Mesenchymal stem cell (in vitro differentiated cells and primary cell): ENCODE data around the gene ZNF320.

Source experiments
- DNase-seq: peaks from one replicate; pipeline ENCODE4 v3.0.0-alpha.2; 2013
- H2AFZ ChIP-seq: one replicate; pipeline ENCODE4 v1.6.1; 2013; ENCODE audit warnings: low read depth, mild to moderate bottlenecking, control low read depth, inconsistent platforms, low read length, moderate library complexity
- H2AK5ac ChIP-seq: 2 replicates; pipeline ENCODE4 v1.6.1; 2013; ENCODE audit warnings: low read length, moderate library complexity, mild to moderate bottlenecking, inconsistent platforms; ENCODE audit not compliant: severe bottlenecking
- H2BK120ac ChIP-seq: one replicate; pipeline ENCODE4 v1.6.1; 2013; ENCODE audit warnings: low read depth, mild to moderate bottlenecking, inconsistent platforms, low read length, moderate library complexity
- H2BK12ac ChIP-seq, 2 experiments: one replicate each; pipeline ENCODE4 v1.6.1; 2013; ENCODE audit warnings: inconsistent platforms in 2 of 2, low read length in 2 of 2, mild to moderate bottlenecking in 2 of 2, moderate library complexity in 2 of 2, control low read depth in 1 of 2
- H2BK15ac ChIP-seq: one replicate; pipeline ENCODE4 v1.6.1; 2013; ENCODE audit warnings: mild to moderate bottlenecking, low read depth, inconsistent platforms; ENCODE audit not compliant: poor library complexity, severe bottlenecking
- H2BK5ac ChIP-seq: 2 replicates; pipeline ENCODE4 v1.6.1; 2013; ENCODE audit warnings: low read depth, mild to moderate bottlenecking, low read length, control low read depth, inconsistent platforms; ENCODE audit not compliant: poor library complexity, severe bottlenecking
- H3K14ac ChIP-seq, 2 experiments: one replicate each; pipeline ENCODE4 v1.6.1; 2013; ENCODE audit warnings: inconsistent platforms in 2 of 2, low read length in 2 of 2, control low read depth in 1 of 2, mild to moderate bottlenecking in 1 of 2, moderate library complexity in 1 of 2
- H3K18ac ChIP-seq, 2 experiments: one replicate each; pipeline ENCODE4 v1.6.1; 2013; ENCODE audit warnings: inconsistent platforms in 2 of 2, low read length in 2 of 2, control low read depth in 1 of 2, low read depth in 1 of 2, mild to moderate bottlenecking in 1 of 2
- H3K23ac ChIP-seq, 2 experiments: one replicate each; pipeline ENCODE4 v1.6.1; 2013; ENCODE audit warnings: inconsistent platforms in 2 of 2, low read length in 2 of 2, mild to moderate bottlenecking in 2 of 2, moderate library complexity in 2 of 2, control low read depth in 1 of 2
- H3K27ac ChIP-seq: 2 replicates; pipeline ENCODE4 v1.5.1; 2013; ENCODE audit warnings: mild to moderate bottlenecking, moderate library complexity, low read length, control low read depth, inconsistent platforms; ENCODE audit not compliant: poor library complexity, severe bottlenecking
- H3K27me3 ChIP-seq, 2 experiments: 2 replicates each; pipeline versions ENCODE4 v1.6.1 to v1.7.0; 2013; ENCODE audit warnings: low read length in 2 of 2, mild to moderate bottlenecking in 2 of 2, moderate library complexity in 2 of 2, control low read depth in 1 of 2, inconsistent platforms in 1 of 2; ENCODE audit not compliant: control insufficient read depth in 1 of 2, insufficient read depth in 1 of 2
- H3K36me3 ChIP-seq, 2 experiments: 2 replicates each; pipeline versions ENCODE4 v1.6.1 to v1.7.0; 2013; ENCODE audit warnings: low read length in 2 of 2, control low read depth in 1 of 2, inconsistent platforms in 1 of 2, low read depth in 1 of 2, mild to moderate bottlenecking in 1 of 2; ENCODE audit not compliant: insufficient read depth in 2 of 2, control insufficient read depth in 1 of 2
- H3K4ac ChIP-seq, 2 experiments: one replicate each; pipeline ENCODE4 v1.6.1; 2013; ENCODE audit warnings: inconsistent platforms in 2 of 2, low read length in 2 of 2, mild to moderate bottlenecking in 2 of 2, moderate library complexity in 2 of 2, control low read depth in 1 of 2, low read depth in 1 of 2
- H3K4me1 ChIP-seq: 2 replicates; pipeline ENCODE4 v1.6.1; 2013; ENCODE audit warnings: low read depth, low read length, control low read depth; ENCODE audit not compliant: control insufficient read depth, insufficient read depth
- H3K4me2 ChIP-seq: 2 replicates; pipeline ENCODE4 v1.6.1; 2013; ENCODE audit warnings: low read length, mild to moderate bottlenecking, inconsistent platforms; ENCODE audit not compliant: poor library complexity, severe bottlenecking
- H3K4me3 ChIP-seq, 2 experiments: 2 replicates each; pipeline versions ENCODE4 v1.5.1 to v1.7.0; 2013; ENCODE audit warnings: low read length in 2 of 2, mild to moderate bottlenecking in 2 of 2, control low read depth in 1 of 2, low read depth in 1 of 2; ENCODE audit not compliant: insufficient read depth in 1 of 2
- H3K79me1 ChIP-seq: replicated peaks from 2 replicates; pipeline ENCODE4 v1.6.1; 2013; ENCODE audit warnings: mild to moderate bottlenecking, control low read depth, low read length, inconsistent platforms; ENCODE audit not compliant: poor library complexity, severe bottlenecking
- H3K9ac ChIP-seq: 2 replicates; pipeline ENCODE4 v1.7.0; 2013; ENCODE audit warnings: mild to moderate bottlenecking, low read length, moderate library complexity
- H3K9me3 ChIP-seq: 2 replicates; pipeline ENCODE4 v1.7.0; 2013; ENCODE audit warnings: mild to moderate bottlenecking, low read length; ENCODE audit not compliant: control insufficient read depth
- H4K8ac ChIP-seq: one replicate; pipeline ENCODE4 v1.6.1; 2013; ENCODE audit warnings: inconsistent platforms, mild to moderate bottlenecking, low read length, moderate library complexity
- H4K91ac ChIP-seq: one replicate; pipeline ENCODE4 v1.6.1; 2013; ENCODE audit warnings: mild to moderate bottlenecking, low read length, inconsistent platforms
- WGBS: methylation state at CpG from one replicate; pipeline ENCODE4 v1.1.7; 2013; ENCODE audit warnings: mixed read lengths; 5-methylcytosine and 5-hydroxymethylcytosine counted together

The ZNF320 gene

DNA sequence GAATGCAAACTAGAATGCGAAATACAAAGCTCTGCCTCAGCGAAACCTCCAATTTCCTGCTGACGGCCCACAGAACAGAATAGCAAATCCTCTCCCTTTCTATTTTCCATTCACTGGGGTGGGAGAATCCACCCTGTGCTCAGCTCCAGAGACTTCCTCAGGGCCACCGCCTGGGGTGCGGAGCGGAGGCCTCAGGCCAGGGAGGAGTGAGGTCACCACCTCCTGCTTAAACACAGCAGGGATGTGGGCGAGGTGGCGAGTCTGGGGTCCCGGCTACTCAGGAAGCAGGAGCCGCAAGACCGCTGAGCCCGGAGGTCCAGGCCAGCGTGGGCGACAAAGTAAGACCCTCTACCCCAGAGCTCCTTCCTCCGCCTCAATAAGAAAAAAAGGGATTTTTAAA is 666 bp upstream of the ZNF320 start:
- no peak overlapping the region for H2BK5ac ChIP-seq
- no peak overlapping the region for H2AK5ac ChIP-seq
- H3K27ac ChIP-seq, result no peak overlapping the region
- peaks cover 4% of the 10 kb centered on the region for H3K4me1 ChIP-seq
- no peak overlapping the region for H3K23ac ChIP-seq
- DNase-seq, result no peak
- H3K36me3 ChIP-seq, result peaks cover 19 to 21% of the 10 kb centered on the region in 2 experiments
- no peak overlapping the region for H2BK120ac ChIP-seq
- peak overlapping the region; percentile 95 for H3K9ac ChIP-seq
- H2BK12ac ChIP-seq, result peak overlapping the region in 1 of 2 experiments; percentile 63
- H3K79me1 ChIP-seq, result peaks cover 16% of the 10 kb centered on the region
- WGBS, result 77% methylated on average over 9 of the region's 15 CpGs
- no peaks in the 10 kb centered on the region for H3K27me3 ChIP-seq
- H3K4me3 ChIP-seq, result peak overlapping the region in 1 of 2 experiments; percentile 90
- H2BK15ac ChIP-seq, result no peak overlapping the region
- H3K4me2 ChIP-seq, result no peak overlapping the region
- H4K91ac ChIP-seq, result no peak overlapping the region
- peak overlapping the region in 1 of 2 experiments; percentile 13 for H3K4ac ChIP-seq
- H3K14ac ChIP-seq, result no peak overlapping the region
- H3K18ac ChIP-seq, result no peak overlapping the region
- H3K9me3 ChIP-seq, result no peaks in the 10 kb centered on the region
- peak overlapping the region; percentile 95 for H2AFZ ChIP-seq
- H4K8ac ChIP-seq, result peak overlapping the region; percentile 60

DNA sequence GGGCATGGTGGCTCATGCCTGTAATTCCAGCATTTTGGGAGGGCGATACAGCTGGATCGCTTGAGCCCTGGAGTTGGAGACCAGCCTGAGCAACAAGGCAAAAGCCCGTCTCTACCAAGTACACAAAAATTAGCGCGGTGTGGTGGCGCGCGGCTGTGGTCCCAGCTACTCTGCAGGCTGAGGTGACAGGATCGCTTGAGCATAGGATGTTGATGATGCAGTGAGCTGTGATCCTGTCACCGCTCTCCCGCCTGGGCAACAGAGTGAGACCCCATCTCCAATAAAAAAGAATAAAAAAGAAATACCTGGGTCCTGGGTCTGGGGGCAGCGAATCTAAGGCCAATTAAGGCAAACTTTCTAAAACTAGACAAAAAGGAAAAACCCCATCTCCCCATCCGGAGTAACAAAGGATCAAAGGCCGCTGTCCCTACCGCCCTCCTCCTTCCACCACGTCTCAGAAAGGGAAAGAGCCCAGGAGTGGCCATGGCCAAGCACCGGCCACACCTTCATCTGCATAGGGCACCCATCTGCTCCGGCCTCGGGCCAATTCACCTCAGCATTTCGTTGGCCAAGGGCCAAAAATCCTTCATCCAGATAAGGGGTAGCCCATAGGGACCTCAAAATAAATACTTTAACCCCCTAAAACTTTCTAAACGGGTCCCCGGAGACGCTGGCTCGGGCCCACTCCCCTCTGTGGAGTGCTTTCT is 851 bp downstream of the ZNF320 start:
- H2AK5ac ChIP-seq, result no peak overlapping the region
- H3K36me3 ChIP-seq, result peaks cover 27 to 29% of the 10 kb centered on the region in 2 experiments
- peaks cover 3% of the 10 kb centered on the region for H3K9me3 ChIP-seq
- peak overlapping the region; percentile 86 to 92 for H3K18ac ChIP-seq
- peak; percentile 46 for DNase-seq
- peak overlapping the region; percentile 97 for H3K27ac ChIP-seq
- WGBS, result 49% methylated on average over 24 of the region's 24 CpGs
- H4K8ac ChIP-seq, result peak overlapping the region; percentile 89
- no peaks in the 10 kb centered on the region for H3K27me3 ChIP-seq
- peaks cover 19% of the 10 kb centered on the region for H3K79me1 ChIP-seq
- peak overlapping the region; percentile 62 to 76 for H3K14ac ChIP-seq
- peak overlapping the region; percentile 76 for H2BK5ac ChIP-seq
- peaks cover 4% of the 10 kb centered on the region for H3K4me1 ChIP-seq
- peak overlapping the region; percentile 60 to 82 for H3K4ac ChIP-seq
- peak overlapping the region; percentile 86 for H2AFZ ChIP-seq
- peak overlapping the region in 1 of 2 experiments; percentile 92 for H3K23ac ChIP-seq
- H3K4me2 ChIP-seq, result peak overlapping the region; percentile 90
- H2BK120ac ChIP-seq, result no peak overlapping the region
- peak overlapping the region; percentile 39 for H4K91ac ChIP-seq
- peak overlapping the region; percentile 76 to 90 for H3K4me3 ChIP-seq
- H2BK12ac ChIP-seq, result no peak overlapping the region
- H3K9ac ChIP-seq, result peak overlapping the region; percentile 95
- H2BK15ac ChIP-seq, result no peak overlapping the region

DNA sequence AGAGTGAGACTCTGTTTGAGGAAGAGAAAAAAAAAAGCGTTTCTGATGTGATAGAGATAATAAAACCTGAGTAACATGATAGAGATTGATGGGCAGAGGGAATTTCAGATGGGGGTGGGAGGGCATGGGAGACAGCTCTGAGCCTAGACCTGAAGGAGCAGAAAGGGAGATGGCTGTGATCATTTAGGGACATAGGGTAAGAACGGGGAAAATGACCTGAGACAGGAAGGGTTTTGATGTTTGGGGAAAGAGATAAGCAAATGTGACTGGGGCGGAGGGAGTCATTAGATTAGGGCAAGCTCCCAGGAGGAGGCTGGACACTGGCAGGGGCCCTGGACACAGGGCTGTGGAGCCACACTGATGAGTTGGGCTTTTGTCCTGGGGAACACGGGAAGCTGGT is 6.1 kb downstream of the ZNF320 start:
- no peak overlapping the region for H3K27ac ChIP-seq

DNA sequence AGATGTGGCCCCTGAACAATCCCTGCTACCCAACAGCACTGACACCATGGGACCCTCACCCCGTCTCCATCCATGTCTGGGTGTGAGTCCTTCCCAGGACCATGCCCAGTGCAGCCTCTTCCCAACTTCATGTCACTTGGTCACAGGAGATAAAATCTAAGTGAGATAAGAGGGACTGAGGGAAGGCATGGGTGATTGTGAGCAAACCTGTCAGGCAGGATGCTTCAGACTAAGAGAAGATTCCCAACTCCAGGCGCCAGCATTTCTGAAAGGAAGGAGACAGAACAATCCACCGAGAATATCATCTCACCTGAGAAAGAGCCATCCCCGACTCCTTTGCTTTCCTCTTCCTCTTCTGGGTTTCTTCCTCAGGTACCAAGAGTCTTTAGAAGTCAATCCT is 7.5 kb downstream of the ZNF320 start:
- DNase-seq, result no peak
- Histone ChIP-seq H2BK15ac (no peak overlapping the region), H3K9me3 (peaks cover 47% of the 10 kb centered on the region), H2AFZ (no peak overlapping the region), H3K4me3 (no peak overlapping the region), H3K4me2 (no peak overlapping the region), H2BK120ac (no peak overlapping the region), H4K91ac (no peak overlapping the region), H2AK5ac (no peak overlapping the region), H3K9ac (no peak overlapping the region), H3K79me1 (peaks cover 19% of the 10 kb centered on the region), H2BK12ac (no peak overlapping the region), H4K8ac (no peak overlapping the region), H3K4me1 (no peaks in the 10 kb centered on the region), H3K4ac (no peak overlapping the region), H3K14ac (no peak overlapping the region), H2BK5ac (no peak overlapping the region), H3K36me3 (peaks cover 66 to 85% of the 10 kb centered on the region in 2 experiments), H3K27me3 (no peaks in the 10 kb centered on the region), H3K27ac (no peak overlapping the region), H3K23ac (no peak overlapping the region), H3K18ac (no peak overlapping the region)
- WGBS, result 100% methylated on average over 2 of the region's 4 CpGs

More for the DNA sequence above, 6.1 kb downstream of the ZNF320 start:
- Histone ChIP-seq H2AK5ac (no peak overlapping the region), H4K91ac (no peak overlapping the region), H3K4me1 (peaks cover 2% of the 10 kb centered on the region), H3K79me1 (peaks cover 20% of the 10 kb centered on the region), H3K9me3 (peaks cover 36% of the 10 kb centered on the region), H3K36me3 (peaks cover 64 to 74% of the 10 kb centered on the region in 2 experiments), H3K14ac (no peak overlapping the region), H2AFZ (no peak overlapping the region), H3K4ac (no peak overlapping the region), H3K23ac (no peak overlapping the region), H3K9ac (no peak overlapping the region), H3K4me2 (no peak overlapping the region), H3K4me3 (no peak overlapping the region), H2BK12ac (no peak overlapping the region), H3K18ac (no peak overlapping the region), H4K8ac (no peak overlapping the region), H2BK15ac (no peak overlapping the region), H2BK5ac (no peak overlapping the region), H3K27me3 (no peaks in the 10 kb centered on the region), H2BK120ac (no peak overlapping the region)
- 61% methylated on average over 4 of the region's 4 CpGs for WGBS
- DNase-seq, result no peak
